Keratinocyte (primary cell): ENCODE data around the gene PTPRB.

Source experiments
- CTCF ChIP-seq, 3 experiments: IDR thresholded peaks in 1 of 3; conservative IDR thresholded peaks in 1 of 3; optimal IDR thresholded peaks in 1 of 3; 2 replicates in 2 of 3; 3 replicates in 1 of 3; pipeline versions ENCODE3 to v1.5.1; 2011; ENCODE audit warnings: low read length in 3 of 3, mild to moderate bottlenecking in 3 of 3, moderate library complexity in 2 of 3, control low read depth in 1 of 3, inconsistent platforms in 1 of 3; ENCODE audit not compliant: insufficient read depth in 2 of 3; ENCODE audit errors: extremely low read depth in 1 of 3
- EZH2 ChIP-seq: IDR thresholded peaks from one replicate; pipeline ENCODE4 v1.6.1; 2012; ENCODE audit warnings: inconsistent platforms, mild to moderate bottlenecking, low read length, moderate library complexity

DNA sequence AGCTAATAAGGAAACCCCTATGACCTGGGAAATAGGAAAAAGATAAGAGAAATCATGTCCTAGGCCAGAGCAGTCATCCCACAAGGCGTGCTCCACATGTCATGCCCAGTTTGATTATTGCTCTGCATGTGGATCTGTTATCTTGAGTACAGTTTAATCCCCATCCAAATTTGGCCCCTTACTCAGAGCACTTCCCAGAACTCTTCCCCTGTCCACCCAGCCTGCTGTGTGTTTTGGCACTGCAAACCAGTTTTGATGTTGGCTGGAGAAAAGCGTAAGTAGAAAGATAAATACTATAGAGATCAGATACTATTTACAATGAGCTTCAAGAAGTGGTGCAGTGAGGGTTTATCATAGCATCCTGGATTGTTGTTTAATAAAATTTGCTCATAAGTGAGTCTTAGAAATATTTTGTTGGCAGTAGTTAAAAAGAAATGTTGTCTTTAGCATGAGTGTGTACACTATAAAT lies 83.8 kb downstream of the PTPRB start:
- TF ChIP-seq CTCF (optimal IDR thresholded peaks at IDR 0.05 in 1 of 3, IDR thresholded peaks at IDR 0.05 in 1 of 3, conservative IDR thresholded peaks at IDR 0.05 in 1 of 3; ENCODE audit: extremely low read depth in 1 of 3, insufficient read depth in 2 of 3, low read length in 3 of 3) (no peak), EZH2 (no peak)
